Femur (tissue), 1 donor: ENCODE measurements around the gene IL31RA.
"Not testable (repeated sequence)": the region's sequence is repeated elsewhere in the genome, so short reads cannot be mapped to it uniquely, and the experiment has no call there.

Experiments
- DNase-seq: peaks from one replicate; pipeline ENCODE4 v3.0.0-alpha.2; 2017

The IL31RA gene

GRCh38 chr5:55927861-55928655, 76.9 kb downstream of the IL31RA start:
- no peak for DNase-seq

- DNase-seq, result no peak
Measured at GRCh38 chr5:55929020-55929799, 78.1 kb downstream of the IL31RA start.

GRCh38 chr5:55932700-55933099, 81.5 kb downstream of the IL31RA start:
- DNase-seq, result no peak

GRCh38 chr5:55933377-55934114, 82.4 kb downstream of the IL31RA start:
- DNase-seq, result no peak

- no peak for DNase-seq
Measured at GRCh38 chr5:55934115-55934613, 83.0 kb downstream of the IL31RA start.

GRCh38 chr5:55934720-55935119, 83.6 kb downstream of the IL31RA start:
- no peak for DNase-seq

- no peak for DNase-seq
Measured at GRCh38 chr5:55935371-55935770, 84.2 kb downstream of the IL31RA start.

GRCh38 chr5:55936100-55936693, 85.0 kb downstream of the IL31RA start:
- DNase-seq, result peak; percentile 87

GRCh38 chr5:55937598-55937997, 86.4 kb downstream of the IL31RA start:
- not testable (repeated sequence) for DNase-seq

GRCh38 chr5:55941154-55941553, 90.0 kb downstream of the IL31RA start:
- DNase-seq, result not testable (repeated sequence)

- DNase-seq, result no peak
Measured at GRCh38 chr5:55959208-55959607, 108.1 kb downstream of the IL31RA start.

GRCh38 chr5:55960779-55961178, 109.6 kb downstream of the IL31RA start:
- DNase-seq, result no peak

- no peak for DNase-seq
Measured at GRCh38 chr5:55965525-55965924, 114.4 kb downstream of the IL31RA start.

- DNase-seq, result no peak
Measured at GRCh38 chr5:55966284-55966683, 115.1 kb downstream of the IL31RA start.

GRCh38 chr5:55969956-55970355, 118.8 kb downstream of the IL31RA start:
- no peak for DNase-seq
